ENCODE data around the gene IL1R1.
A peak's percentile ranks its signal among the peaks of the same experiment; 100 is the strongest.

Gene IL1R1

GRCh38 chr2:102140377-102140776, 2.2 kb upstream of the IL1R1 start:
- no peak for ATAC-seq
- Mint-ChIP-seq H3K4me1 (peaks cover 57% of the 10 kb centered on the region), H3K27me3 (peaks cover 43% of the 10 kb centered on the region), H3K36me3 (ENCODE audit: low read depth) (peaks cover 41% of the 10 kb centered on the region), H3K4me3 (no peak overlapping the region), H3K9me3 (peaks cover 44% of the 10 kb centered on the region), H3K27ac (no peak overlapping the region)
- DNase-seq, result no peak

DNA sequence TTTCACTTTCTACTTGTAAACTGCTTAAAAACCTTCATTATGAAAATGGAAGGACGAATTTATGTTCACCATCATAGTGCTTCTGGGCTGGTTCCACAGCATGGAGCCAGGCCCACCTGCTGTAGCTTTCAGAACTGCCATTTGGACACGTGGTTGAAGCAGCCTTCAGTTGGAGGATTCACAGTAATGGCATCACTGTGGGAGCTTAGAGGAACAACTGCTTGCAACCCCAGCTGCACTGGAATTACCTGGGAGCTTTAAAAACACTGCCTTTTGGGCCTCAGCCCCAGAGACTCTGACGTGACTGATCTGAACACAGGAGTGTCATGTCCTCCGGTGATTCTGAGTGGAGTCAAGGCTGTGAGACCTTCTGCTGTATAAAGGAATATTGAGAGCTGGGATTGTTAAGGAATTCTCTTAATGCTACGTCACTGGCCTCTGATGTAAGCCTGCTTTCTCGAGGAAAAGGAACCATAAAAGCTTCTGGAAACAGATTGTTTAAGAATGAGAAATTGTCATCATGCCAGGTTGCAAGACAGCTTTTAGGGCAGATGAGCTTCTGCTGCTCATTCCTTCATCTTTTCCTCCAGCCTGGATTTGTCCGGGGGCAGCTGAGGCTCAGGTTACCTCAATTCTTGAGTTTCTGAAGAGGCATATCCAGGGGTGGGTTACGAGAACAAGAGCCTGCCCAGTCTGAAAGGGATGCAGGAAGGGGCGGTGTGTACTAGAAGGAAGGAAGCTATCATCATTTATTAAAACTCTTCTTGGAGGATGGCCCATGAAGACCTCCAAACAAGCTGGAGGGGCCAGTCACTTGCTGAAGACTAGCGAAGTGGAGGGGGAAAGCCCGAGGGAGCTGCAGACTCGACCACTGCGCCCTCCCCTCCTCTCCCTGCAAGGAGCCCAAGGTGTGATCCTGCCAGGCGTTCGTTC, 1.3 kb upstream of the IL1R1 start:
- Mint-ChIP-seq H3K9me3 (peaks cover 53% of the 10 kb centered on the region), H3K27ac (no peak overlapping the region), H3K27me3 (peaks cover 43% of the 10 kb centered on the region), H3K36me3 (ENCODE audit: low read depth) (peaks cover 50% of the 10 kb centered on the region), H3K4me3 (no peak overlapping the region), H3K4me1 (peaks cover 57% of the 10 kb centered on the region)
- DNase-seq (no peak), ATAC-seq (no peak)

DNA sequence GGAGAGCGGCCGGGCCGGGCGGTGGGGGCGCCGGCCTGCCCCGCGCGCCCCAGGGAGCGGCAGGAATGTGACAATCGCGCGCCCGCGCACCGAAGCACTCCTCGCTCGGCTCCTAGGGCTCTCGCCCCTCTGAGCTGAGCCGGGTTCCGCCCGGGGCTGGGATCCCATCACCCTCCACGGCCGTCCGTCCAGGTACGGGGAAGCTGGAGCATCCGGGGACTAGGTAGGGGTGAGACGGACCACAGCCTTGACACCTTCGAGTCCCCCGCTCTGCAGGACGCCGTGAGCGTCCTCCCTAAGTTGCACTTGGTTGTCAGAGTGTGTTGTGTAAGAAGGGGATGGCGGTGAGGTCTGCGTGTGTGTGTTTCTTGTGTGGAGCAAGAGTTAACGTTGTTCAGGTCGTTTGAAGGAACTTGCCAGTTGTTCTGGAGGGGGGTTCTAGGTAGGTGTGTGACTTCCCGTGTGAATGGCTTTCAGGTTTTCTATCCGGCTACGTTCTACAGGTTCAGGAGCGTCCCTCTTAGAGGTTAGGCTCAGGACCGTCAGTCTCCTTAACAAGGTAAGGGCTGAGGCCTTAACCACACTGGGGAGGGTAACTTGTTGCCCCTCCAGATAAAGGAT, 393 bp downstream of the IL1R1 start:
- Mint-ChIP-seq H3K27me3 (peaks cover 45% of the 10 kb centered on the region), H3K36me3 (ENCODE audit: low read depth) (peaks cover 56% of the 10 kb centered on the region), H3K4me3 (peak overlapping the region; percentile 71), H3K27ac (peak overlapping the region; percentile 78), H3K4me1 (peaks cover 56% of the 10 kb centered on the region), H3K9me3 (peaks cover 61% of the 10 kb centered on the region)
- DNase-seq (no peak), ATAC-seq (no peak)

DNA sequence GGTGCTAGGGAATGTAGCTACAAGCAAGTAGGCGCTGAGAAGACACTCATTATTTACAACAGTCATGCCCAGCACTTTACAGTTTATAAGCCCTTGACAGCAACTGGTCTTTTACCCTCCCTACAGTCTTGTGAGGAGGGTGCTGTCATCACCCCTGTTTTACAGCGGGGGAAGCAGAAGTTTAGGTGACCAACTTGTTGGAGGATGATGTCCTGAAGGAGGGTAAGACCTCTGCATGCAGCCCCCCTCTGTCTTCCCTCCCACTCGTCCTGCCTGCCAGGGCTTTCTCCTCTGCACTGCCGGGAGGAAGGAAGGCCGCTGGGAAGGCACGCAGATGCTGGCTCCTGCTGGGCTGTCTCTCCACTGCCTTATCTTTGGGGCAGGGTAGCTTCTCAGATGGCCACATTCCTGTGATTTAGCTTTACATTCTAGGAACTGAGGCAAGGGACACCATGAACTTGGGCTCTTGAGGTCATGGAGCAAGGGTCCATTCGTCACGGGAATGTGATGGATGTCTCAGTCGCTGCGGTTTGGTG, 972 bp downstream of the IL1R1 start:
- Mint-ChIP-seq H3K4me3 (peak overlapping the region; percentile 71), H3K27ac (peak overlapping the region; percentile 78), H3K9me3 (peaks cover 61% of the 10 kb centered on the region), H3K4me1 (peaks cover 56% of the 10 kb centered on the region), H3K36me3 (ENCODE audit: low read depth) (peaks cover 56% of the 10 kb centered on the region), H3K27me3 (peaks cover 46% of the 10 kb centered on the region)
- DNase-seq, result no peak
- no peak for ATAC-seq

DNA sequence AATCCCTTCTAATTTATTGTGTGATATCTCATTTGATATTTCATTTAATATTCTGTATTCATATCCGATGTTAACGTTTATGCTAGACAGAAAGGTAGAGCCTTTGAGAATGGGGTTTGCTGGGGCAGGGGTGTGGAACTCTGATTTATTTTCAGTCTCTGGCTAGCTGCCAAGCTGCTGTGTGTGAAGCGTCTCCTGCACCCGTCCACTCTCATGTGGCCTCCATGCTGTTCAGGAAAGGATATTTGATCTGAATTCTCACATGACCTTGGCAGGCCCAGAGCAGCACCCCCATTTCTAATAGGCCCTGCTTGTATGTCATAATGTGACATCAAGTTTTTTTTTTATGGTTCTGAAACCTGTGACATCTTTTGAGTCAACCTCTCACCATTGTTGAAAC, 1.6 kb downstream of the IL1R1 start:
- ATAC-seq (no peak), DNase-seq (no peak)
- H3K4me1 Mint-ChIP-seq, result peaks cover 55% of the 10 kb centered on the region
- H3K27me3 Mint-ChIP-seq, result peaks cover 46% of the 10 kb centered on the region
- no peak overlapping the region for H3K4me3 Mint-ChIP-seq
- H3K9me3 Mint-ChIP-seq, result peaks cover 65% of the 10 kb centered on the region
- no peak overlapping the region for H3K27ac Mint-ChIP-seq
- H3K36me3 Mint-ChIP-seq (ENCODE audit: low read depth), result peaks cover 61% of the 10 kb centered on the region

DNA sequence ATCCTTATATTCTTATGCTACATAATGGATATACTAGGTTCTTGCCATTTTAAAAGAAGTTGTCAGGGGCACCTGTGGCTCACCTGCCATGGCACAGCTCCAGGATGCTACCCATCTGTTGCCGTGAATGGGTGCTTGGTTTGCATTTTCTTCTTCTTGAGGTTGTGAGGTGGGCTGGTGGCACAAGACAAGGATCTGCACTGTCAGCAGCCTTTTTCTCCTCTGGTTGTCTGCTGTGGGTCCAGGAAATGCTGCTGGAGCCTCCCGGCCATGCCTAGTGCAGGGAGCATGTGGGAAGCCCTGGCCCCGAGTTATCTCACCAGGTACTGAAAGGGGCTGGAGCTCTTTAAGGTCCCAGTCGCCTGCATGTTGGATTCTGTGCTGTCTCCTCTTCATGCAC, 2.6 kb downstream of the IL1R1 start:
- no peak for DNase-seq
- Mint-ChIP-seq H3K4me3 (no peak overlapping the region), H3K27ac (no peak overlapping the region), H3K36me3 (ENCODE audit: low read depth) (peaks cover 61% of the 10 kb centered on the region), H3K4me1 (peaks cover 46% of the 10 kb centered on the region), H3K9me3 (peaks cover 62% of the 10 kb centered on the region), H3K27me3 (peaks cover 46% of the 10 kb centered on the region)
- ATAC-seq, result no peak

GRCh38 chr2:102145934-102146333, 3.4 kb downstream of the IL1R1 start:
- H3K36me3 Mint-ChIP-seq (ENCODE audit: low read depth), result peaks cover 61% of the 10 kb centered on the region

GRCh38 chr2:102147935-102148334, 5.4 kb downstream of the IL1R1 start:
- peak overlapping the region; percentile 92 for H3K27ac Mint-ChIP-seq
- H3K4me3 Mint-ChIP-seq, result peak overlapping the region; percentile 62
- peaks cover 29% of the 10 kb centered on the region for H3K4me1 Mint-ChIP-seq
- H3K9me3 Mint-ChIP-seq, result peaks cover 75% of the 10 kb centered on the region
- ATAC-seq, result peak; percentile 94
- peak; percentile 65 for DNase-seq
- peaks cover 23% of the 10 kb centered on the region for H3K27me3 Mint-ChIP-seq
- peaks cover 60% of the 10 kb centered on the region for H3K36me3 Mint-ChIP-seq (ENCODE audit: low read depth)

More at GRCh38 chr2:102145934-102146333, 3.4 kb downstream of the IL1R1 start:
- Mint-ChIP-seq H3K4me1 (peaks cover 41% of the 10 kb centered on the region), H3K27ac (no peak overlapping the region), H3K27me3 (peaks cover 38% of the 10 kb centered on the region), H3K4me3 (no peak overlapping the region), H3K9me3 (peaks cover 66% of the 10 kb centered on the region)
- DNase-seq (no peak), ATAC-seq (no peak)

DNA sequence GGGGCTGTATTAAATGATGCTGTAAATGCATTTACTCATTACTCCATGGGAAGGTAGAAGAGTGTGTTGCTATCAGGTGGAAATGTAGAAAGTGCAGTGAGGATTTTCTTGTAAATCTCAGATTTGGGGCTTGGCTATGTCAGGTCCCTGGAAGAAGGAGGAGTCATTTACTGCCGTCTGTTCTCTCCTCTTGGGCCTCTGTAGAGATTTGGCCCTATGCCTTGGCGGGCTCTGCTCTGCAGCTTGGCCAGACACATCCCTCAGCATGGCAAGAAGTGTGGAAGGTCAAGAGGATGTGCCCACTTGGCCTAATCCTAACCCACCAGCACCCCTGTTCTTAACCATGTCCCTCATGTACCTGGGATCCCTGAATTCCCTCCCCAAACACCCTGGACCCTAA, 6.7 kb downstream of the IL1R1 start:
- peaks cover 10% of the 10 kb centered on the region for H3K27me3 Mint-ChIP-seq
- peaks cover 28% of the 10 kb centered on the region for H3K4me1 Mint-ChIP-seq
- ATAC-seq, result no peak
- DNase-seq, result no peak
- peaks cover 66% of the 10 kb centered on the region for H3K9me3 Mint-ChIP-seq
- H3K4me3 Mint-ChIP-seq, result no peak overlapping the region
- no peak overlapping the region for H3K27ac Mint-ChIP-seq
- peaks cover 53% of the 10 kb centered on the region for H3K36me3 Mint-ChIP-seq (ENCODE audit: low read depth)

DNA sequence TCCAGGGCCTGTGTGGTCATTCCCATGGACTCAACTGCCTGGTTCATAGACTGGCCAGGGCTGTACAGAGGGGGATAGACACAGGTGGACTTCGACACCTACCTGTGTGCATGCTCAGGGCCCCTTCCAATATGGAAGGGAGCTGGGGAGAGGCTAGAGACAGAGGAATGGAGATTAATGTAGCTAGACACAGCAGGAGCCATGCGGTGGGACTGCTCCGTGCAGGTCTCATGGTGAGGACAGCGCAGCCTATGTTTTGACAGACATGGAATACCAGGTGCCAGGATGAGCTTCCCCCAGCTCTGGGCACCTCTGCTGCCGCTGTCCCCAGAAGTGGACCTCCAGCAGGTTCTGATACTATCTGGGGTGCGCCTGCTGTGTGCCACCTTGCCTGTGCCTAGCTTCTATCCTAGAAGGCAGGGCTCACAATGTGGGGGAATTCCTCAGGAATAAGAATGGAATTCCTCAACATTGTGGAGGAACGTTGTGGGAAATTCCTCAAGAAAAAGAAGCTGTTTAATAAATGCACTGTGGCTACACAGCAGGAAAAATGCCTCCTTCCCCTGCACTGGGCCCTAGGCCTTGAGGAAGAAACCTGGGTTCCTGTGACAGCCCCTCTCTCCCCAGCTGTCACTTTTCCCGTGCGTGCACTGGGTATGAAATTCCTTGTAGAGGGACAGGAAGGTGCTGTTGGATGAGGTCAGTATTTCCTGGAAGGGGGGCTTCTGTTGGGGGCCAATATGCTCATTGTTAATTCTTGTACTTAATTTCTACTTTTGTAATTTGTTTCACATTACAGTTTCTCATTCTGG, 7.3 kb downstream of the IL1R1 start:
- H3K4me1 Mint-ChIP-seq, result peaks cover 28% of the 10 kb centered on the region
- peaks cover 49% of the 10 kb centered on the region for H3K36me3 Mint-ChIP-seq (ENCODE audit: low read depth)
- DNase-seq, result no peak
- no peak overlapping the region for H3K4me3 Mint-ChIP-seq
- H3K27ac Mint-ChIP-seq, result no peak overlapping the region
- H3K27me3 Mint-ChIP-seq, result peaks cover 4% of the 10 kb centered on the region
- peaks cover 65% of the 10 kb centered on the region for H3K9me3 Mint-ChIP-seq
- ATAC-seq, result no peak

DNA sequence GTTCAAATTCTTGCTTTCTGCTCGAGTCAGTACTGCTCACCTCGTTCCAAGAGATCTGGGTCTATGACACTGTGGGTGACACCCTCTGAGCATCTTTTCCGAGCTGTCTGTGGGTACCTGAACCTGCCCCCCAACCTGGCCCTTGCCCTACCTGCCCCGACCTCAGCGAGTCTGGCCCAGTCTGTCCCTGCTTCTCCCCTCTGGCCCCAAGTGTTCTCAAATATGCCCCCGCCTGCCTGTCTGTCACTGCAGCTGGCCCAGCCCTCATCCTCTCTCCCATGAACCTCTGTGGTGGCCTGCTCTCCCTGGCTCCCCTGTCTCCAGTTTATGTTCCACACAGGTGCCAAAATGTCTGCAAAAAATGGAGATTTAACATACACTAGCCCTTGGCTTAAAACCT, 11.8 kb downstream of the IL1R1 start:
- no peak overlapping the region for H3K27ac Mint-ChIP-seq
- peaks cover 5% of the 10 kb centered on the region for H3K4me1 Mint-ChIP-seq
- H3K36me3 Mint-ChIP-seq (ENCODE audit: low read depth), result peaks cover 14% of the 10 kb centered on the region
- peaks cover 26% of the 10 kb centered on the region for H3K9me3 Mint-ChIP-seq
- H3K4me3 Mint-ChIP-seq, result no peak overlapping the region
- DNase-seq (no peak), ATAC-seq (no peak)
- no peaks in the 10 kb centered on the region for H3K27me3 Mint-ChIP-seq

DNA sequence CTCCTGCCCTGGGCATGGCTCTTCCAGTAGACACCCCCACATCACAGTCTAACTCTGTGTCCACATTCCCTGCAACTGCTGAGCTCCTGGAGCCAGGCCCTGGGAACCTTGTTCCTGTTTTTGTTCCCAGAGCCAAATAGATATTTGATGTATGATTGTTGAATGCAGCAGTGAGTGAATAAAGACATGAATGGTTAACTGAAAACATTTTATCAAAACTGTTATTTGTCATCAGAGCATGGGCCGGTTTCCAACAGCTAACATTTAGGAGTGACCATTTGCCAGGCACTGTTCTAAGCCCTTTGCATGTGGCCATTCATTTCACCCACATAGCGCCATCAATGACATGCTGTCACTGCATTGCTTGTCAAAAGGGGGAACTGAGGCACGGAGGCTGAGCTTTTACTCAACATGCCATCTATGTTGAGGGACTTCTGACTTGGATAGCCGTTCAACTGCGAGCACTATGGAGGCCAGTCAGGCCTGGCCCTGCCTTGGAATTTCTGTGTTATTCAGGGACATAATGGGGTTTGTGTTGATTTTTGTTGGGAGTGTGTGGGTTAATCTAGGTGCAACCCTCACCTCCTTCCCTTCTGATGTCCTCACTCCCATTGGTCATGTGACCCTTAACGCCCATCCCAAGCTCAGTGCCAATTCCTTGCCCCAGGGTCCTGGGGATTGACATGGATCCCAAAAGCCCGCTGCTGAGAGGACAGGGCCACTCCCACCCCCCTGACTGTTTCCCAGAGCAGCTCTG, 12.6 kb downstream of the IL1R1 start:
- DNase-seq, result no peak
- ATAC-seq, result no peak
- H3K9me3 Mint-ChIP-seq, result peaks cover 26% of the 10 kb centered on the region
- H3K27ac Mint-ChIP-seq, result no peak overlapping the region
- peaks cover 13% of the 10 kb centered on the region for H3K36me3 Mint-ChIP-seq (ENCODE audit: low read depth)
- no peaks in the 10 kb centered on the region for H3K27me3 Mint-ChIP-seq
- H3K4me3 Mint-ChIP-seq, result no peak overlapping the region
- peaks cover 5% of the 10 kb centered on the region for H3K4me1 Mint-ChIP-seq

DNA sequence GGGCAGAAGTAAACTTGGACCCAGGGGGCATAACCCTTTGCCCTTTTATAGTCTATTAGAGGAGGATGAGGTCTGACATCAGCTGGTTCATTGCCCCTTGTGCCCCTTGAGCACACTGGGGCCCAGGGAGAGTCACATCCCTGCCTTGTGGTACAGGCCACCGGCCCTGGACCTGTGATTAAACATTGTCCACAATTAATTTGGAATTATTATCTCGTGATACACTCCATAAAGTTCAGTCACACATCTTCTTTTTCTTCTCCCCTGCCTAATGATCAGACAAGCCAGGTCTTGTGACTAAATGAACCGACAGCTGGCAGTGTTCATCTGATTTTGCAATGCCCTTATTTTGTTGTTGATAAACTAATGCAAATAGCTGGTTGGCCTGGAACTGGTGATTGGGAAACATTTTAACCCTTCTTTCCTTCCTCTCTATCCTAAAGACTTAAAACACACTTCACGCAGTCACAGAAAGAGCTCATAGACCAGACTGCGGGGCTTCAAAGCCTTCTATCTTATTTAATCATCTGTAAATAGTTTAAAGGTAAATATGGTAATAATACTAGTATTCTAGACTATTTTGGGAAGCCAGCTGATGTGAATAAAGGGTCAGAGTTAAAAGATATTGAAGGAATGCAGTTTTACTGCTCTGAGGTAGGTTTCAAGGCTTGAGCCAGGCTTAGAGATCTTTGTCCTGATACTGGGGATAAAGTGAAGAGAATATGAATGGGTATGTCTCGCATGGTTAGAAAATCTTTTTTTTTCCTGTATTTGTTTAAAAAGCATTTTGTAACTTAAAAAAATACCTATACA, 13.4 kb downstream of the IL1R1 start:
- H3K27me3 Mint-ChIP-seq, result no peaks in the 10 kb centered on the region
- peaks cover 22% of the 10 kb centered on the region for H3K9me3 Mint-ChIP-seq
- DNase-seq (no peak), ATAC-seq (no peak)
- H3K27ac Mint-ChIP-seq, result no peak overlapping the region
- H3K4me1 Mint-ChIP-seq, result peaks cover 3% of the 10 kb centered on the region
- H3K36me3 Mint-ChIP-seq (ENCODE audit: low read depth), result peaks cover 13% of the 10 kb centered on the region
- H3K4me3 Mint-ChIP-seq, result no peak overlapping the region
